LHCN-M2 (cell line): ENCODE results near the gene TLCD3B. TPM values are rescaled to one million over a fixed set of nuclear protein-coding genes. Genes with fewer than 3 reads are reported as not detected.

Source experiments
- DNase-seq: peaks from one replicate; pipeline ENCODE4 v3.0.0-alpha.2; 2012; ENCODE audit warnings: low read depth
- total RNA-seq: library from RNA; depleted of rRNA; stranded (reverse); fragments of >200 nt; gene quantifications from 2 replicates; pipeline ENCODE4 v1.2.3, GENCODE V29; 2014

TLCD3B gene
- total RNA-seq, 1 experiment from 2014 or later: not detected

DNA sequence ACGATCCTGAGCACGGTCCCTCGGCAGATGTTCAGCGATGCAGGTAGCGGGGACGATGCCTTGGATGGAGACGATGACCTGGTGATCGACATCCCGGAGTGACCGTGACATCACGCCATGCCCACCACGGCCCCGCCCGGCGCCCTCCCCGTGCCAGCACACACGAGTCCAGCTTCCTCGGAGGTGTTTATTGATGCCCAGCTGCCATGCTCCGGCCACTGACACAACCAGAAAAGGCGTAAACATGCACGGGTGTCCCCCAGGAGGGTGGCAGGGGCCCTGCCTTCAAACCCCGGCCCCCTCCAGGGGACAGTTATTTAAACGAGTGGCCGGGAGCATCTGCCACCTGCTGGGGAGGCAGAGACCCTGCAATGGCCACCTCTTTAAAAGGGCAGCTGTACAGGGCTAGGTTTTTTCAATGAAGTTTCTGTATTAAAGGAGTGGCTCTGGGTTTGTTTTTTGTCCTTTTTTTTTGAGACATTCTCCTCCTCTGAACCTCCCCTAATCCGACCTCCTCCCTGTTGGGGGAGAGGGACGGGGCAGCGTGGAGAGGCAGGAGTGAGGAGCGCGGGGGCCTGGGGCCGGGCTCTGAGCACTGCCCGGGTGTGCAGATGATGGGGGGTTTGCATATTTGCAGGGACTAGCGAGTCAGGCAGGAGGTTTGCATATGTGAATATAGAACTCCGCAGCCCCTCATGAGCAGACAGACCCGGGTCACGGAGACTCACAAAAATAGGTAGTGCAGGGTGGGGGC lies 25.6 kb downstream of the TLCD3B start:
- DNase-seq: peak; percentile 31

DNA sequence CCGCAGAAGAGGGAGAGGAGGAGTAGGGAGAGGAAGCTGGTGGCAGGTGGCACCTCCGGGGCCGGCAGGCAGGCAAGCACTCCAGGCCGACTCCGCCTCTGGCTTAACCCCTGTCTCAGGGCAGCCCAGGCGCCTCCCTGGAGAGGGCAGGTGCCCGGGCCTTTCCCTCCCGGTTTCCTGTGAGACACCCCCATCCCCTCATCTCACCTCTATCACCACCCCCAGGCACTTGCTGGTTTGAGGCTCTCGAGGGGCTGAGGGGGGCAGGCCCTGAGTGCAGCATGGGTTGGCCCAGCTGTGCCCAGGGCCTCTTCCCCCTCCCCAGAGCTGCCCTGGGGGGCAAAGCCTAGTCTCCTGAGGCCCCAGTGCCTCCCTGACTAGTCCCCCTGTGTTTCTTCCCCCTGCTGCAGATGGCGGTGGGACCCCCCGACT lies 26.2 kb downstream of the TLCD3B start:
- no peak for DNase-seq

DNA sequence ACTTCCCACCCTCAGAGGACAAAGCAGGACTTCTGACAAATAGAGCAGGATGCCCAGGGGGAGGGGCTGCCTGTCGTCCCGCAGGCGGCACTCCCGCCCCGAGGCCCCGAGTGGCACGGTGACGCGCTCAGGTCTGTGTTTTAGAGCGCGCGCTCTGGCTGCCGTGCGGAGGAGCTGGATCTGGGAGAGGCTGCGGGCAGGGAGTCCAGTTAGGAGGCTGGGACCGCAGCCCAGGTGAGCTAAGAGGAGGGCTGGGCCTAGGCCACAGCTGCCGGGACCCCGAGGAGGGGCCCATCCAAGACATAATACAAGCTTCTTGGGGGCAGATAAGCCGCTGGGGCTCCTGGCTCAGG lies 26.7 kb downstream of the TLCD3B start:
- DNase-seq: no peak

DNA sequence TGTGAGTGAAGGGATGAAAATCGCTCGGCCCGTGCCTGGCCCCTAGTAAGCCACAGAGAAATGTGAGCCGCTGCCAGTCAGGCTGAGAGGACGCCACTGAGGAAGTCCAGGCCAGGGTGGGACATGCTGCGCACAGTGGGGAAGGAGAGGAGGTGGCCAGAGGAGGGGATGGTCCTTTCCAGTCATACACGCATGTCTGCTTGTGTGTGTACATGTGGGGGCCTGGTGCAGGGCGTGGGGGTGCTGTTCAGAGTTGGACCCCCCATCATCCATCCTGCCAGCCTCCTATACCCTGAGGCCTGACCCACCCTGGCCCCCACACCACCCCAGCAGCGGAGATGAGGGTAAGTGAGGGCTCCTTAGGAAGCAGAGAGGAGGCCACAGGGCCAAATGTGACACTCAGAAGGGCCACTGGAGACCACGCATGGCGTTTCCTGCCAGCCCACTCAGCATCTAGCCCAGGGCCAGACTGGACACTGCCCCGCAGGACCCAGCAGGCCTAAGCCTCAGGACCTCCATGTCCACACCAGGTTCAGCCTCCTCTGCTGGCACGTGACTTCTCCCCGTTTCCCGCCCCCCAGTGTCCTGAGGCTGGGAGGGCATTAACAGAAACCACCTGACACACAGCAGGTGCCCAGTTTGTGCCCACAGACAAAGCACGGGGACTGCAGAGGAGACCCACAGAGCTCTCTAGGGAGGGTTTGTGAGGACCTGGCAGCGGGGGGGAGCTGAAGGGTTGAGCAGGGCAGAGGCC lies 27.2 kb downstream of the TLCD3B start:
- no peak for DNase-seq

DNA sequence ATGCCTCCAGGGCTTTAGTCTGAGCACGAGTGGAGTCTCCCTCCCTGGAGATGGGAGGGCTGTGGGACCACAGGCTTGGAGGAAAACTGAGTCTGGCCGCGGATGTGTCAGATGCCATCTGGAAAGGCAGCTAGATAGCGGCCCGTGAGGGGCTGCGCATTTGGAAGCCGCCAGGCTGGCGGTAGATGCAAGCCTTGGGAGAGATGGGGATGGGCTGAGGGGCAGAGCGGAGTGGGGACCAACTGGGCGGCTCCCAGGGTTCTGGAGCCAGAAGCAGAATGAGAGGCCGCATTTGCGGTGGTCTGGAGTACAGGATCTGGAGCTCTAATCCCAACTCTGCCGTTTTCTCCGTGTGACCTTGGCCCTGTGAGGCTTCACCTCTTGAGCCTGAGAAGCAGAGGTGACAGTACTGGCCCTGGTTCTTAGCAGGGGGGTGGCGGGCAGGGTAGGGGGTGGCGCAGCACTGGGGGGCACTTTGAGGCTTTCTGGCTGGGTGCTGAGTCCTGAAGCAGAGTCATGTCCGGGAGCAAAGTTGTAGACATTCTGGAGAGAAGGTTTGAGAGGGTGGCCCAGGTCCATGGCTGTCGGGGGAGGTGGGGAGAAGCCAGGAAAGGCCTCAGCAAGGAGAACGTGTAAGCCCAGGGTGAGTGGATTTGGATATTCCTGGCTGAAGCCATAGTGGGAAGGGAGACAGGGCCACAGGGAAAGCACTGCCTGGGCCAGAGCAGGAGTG lies 28.3 kb downstream of the TLCD3B start:
- no peak for DNase-seq

DNA sequence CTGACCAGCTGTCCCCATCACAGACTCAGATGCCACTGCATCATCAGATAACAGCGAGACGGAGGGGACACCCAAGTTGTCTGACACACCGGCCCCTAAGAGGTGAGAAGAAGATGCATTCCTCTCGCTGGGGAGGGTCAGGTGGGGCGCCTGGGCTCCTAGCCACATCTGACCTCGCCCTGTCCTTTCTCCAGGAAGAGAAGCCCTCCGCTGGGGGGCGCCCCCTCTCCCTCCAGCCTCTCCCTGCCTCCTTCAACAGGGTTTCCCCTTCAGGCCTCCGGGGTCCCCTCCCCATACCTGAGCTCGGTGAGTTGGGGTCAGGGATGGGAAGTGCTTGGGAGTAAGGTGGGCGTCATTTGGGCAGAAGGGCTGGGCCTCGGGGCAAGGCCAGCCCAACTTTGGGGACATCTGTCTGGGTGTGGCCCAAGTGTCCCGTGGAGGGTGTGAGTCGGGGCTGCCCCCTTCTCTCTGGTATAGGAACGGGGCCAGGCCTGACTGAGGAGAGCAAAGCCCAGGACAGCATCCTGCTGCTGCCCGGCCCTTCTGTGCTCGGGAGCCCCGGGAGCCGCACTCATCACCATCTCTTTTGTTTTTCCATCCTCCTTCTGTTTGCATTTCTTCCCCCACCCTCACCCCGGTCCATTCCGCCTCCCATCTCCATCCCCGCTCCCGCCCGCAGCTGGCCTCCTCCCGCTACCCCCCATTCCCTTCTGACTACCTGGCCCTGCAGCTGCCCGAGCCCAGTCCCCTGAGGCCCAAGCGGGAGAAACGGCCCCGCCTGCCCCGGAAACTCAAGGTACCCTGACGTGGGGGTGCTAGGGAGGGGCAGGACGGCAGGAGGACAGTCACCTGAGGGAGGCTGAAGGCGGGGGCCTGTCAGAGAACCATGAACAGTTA lies 30.1 kb downstream of the TLCD3B start:
- no peak for DNase-seq

DNA sequence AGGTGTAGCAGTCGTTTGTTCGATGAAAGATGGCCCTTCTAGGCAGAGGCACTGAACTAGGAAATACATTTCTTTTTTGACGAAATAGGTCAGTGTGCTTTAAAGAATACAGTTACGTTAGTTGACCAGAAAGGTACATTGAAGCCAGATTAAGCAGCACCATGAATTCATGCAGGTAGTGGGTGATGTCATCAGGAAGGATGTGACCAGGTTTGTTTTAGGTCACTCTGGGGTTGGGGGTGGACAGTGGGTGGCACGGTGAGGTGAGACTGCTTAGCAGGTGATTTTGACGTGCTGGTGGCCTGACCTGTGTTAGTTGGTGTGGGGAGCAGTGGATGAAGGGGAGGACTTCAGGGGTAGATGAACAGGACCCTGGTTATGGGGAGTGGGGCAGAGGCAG lies 31.5 kb downstream of the TLCD3B start:
- no peak for DNase-seq

DNA sequence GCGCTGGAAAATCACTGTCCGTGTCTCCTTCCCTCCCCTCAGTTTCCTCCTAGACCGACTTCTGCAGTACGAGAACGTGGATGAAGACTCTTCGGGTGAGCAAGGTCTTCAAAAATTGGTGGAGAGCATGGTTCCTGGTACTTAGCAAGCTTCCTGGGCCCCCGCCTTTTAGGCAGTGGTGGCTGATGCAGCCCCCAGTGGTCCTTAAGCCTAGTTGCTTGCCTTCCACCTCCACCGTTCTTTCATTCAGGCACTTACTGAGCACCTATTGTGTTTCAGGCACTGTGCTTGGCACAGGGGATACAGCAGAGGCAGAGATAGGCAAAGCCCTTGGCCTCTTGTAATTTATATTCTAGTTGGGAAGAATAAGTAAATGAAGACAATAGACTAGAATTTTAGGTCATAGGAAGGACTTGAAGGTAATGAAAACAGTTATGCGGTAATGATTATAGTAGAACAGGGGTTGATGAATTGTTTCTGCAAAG lies 34.3 kb downstream of the TLCD3B start:
- no peak for DNase-seq

DNA sequence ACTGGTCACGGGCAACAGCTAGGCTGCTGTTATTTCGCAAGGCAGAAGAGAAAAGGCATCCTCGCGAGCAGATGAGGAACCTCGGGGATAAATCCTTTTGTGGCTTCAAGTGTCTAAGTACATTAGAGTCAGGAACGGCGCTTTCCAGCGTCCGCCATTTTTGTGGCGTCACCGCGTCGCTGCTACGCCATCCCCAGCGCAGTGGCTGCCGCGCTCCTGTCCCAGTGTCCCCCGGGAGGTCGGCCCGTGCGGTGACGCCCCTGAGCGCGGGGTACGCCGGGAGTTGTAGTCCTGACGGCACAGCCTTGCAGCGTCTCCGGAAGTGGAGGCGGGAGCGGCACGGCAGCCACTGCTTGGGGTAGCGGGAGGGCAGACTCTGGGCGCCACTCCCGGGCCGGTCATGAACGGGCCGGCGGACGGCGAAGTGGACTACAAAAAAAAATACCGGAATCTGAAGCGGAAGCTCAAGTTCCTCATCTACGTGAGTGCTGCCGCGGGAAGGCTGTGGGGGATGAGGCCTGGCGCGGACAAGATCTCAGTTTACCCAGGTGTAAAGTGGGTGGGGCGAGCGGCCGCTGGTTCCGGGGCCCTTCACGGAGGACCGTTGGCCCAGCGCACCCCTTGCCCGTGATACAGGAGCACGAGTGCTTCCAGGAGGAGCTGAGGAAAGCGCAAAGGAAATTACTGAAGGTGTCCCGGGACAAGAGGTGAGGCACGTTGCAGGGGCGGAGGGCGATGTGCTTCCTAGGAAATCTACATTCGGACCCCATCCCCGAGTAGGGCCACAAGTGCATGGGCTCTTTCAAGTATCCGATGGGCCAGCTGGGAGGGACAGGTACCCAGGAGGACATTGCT lies 34.9 kb downstream of the TLCD3B start, which contains the start of gene INO80E:
Gene INO80E, plus strand, starts transcription at position 331 of the 855 bp plus-strand sequence. Its CDS starts 70 bp downstream, at position 401.
- DNase-seq: peak; percentile 95

DNA sequence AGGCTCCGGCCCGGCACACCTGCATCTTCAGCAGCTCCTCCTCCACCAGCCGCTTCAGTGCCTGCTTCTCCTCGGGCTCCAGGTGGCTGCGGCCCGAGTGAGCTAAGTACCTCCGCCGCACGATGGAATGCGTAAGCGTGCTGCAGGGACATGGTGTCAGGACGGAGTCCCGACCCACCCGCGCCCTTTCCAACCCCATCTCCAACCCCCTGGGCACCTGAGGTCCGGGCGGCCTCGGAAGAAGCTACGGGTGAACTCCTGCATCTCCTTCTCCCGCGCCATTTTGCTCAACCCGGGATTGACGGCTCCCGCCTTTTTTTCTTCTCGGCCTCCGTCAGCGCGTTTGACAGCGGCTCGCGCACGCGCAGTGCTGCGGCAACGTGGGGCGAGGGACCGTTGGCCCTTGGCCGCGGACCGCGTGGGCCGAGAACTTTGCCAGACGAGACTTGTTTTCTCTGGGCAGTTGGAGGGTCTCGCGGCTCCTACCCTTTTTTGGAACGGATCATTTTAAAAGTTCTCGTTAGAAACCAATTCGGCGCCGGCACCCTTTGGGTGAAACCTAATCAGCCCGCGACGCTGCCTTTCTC lies 35.7 kb downstream of the TLCD3B start, which contains the start of gene HIRIP3:
Gene HIRIP3, minus strand, starts transcription at position 294 of the 587 bp plus-strand sequence. Its CDS starts 12 bp downstream, at position 282.
- DNase-seq: peak; percentile 79

DNA sequence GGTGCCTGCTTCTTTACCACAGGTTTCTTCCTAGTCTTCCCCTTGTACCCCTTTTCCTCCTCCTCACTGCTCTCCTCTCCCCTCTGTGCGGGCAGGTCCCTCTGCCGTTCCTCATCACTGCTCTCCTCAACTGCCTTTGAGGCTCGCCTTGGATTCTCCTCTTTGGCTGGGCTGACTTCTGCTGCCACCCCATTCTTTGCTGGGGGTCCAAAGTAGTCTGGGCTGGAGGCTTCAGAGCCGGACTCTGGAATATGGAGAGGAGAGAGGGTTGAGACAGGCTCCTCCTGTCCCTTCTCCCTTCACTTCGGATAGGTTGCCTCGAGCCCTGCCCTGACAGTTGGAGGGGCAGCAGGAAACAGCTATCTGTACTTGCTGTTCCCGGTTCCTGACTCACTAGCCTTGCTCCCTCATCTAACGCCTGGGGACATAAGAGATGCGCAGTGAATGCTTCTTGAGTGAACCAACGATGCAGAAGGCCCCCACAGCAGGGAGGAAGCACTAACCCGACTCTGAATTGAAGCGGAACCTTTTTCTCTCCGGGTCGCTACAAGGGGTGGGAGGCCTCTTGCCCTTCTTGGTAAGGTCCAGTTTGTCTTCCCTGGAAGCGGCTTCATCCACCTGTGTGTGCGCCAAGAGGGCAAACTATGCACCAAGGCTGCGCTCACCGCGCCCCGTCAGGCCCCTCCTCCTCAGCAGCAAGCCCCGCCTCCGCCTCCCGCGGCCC lies 36.3 kb downstream of the TLCD3B start:
- peak; percentile 61 for DNase-seq

DNA sequence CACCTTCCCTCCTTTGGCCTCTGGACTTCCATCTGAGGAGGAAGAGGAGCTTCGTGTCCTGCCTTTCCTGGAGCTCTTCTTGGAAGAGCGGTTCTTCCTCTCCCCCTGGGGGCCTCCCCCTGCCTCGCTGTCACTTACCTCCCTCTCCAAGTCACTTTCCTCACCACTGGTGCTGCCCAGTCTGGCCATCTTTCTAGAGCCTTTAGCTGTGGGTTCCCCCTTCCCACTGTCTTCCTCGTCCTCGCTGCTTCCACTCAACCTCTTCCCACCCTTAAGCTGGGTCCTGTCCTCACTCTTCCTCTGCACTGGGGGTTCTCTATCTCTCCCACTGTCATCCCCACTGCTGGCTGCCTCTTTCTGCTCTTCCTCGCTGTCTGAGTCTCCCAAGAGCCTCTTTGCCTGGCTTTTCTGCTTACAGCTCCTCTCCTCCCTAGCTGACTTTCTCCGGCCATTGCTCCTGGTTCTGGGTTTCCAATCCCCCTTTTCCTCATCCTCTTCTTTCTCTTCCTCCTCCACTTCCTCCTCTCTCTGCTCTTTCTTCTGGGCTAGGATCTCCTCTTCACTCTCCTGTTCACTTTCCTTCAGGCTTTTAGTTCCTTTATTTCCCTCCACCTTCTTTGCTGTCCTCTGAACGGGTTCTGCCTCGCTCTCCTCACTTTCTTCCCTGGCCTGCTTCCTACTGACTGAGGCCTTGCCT lies 37.0 kb downstream of the TLCD3B start:
- DNase-seq: no peak

DNA sequence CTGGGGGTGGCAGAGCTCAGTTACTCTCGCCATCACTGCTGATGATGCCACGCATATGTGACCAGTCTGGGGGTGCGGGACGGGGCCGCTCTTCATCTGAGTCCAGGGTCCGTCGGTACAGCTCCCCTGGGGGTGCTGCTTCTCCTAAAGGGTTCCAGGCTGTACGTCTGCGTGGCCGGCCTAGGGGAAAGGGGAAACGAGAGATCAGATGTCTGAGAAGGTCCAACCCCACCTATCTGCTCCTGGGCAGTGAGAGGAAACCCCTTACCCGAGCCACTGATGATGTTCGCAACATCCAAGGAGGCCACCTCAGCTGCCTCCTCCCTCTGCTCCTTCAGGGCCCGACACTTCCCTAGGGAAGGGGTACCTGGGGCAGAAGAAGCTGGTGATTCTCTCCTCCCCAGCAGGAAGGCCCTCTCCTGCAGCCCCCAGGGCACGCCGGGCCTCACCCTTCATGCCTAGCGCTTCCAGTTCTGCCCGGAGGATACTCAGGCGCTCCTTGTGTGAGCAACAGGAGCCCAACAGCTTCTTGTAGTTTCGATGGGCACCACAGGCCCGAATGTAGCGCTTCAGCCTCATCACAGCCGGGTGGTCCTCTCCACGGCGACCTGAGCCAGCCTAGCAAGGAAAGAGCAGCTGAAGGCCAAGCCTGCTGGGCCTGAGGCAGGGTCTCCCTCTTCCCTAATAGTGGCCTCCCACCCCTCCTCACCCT lies 37.7 kb downstream of the TLCD3B start:
- DNase-seq: no peak

DNA sequence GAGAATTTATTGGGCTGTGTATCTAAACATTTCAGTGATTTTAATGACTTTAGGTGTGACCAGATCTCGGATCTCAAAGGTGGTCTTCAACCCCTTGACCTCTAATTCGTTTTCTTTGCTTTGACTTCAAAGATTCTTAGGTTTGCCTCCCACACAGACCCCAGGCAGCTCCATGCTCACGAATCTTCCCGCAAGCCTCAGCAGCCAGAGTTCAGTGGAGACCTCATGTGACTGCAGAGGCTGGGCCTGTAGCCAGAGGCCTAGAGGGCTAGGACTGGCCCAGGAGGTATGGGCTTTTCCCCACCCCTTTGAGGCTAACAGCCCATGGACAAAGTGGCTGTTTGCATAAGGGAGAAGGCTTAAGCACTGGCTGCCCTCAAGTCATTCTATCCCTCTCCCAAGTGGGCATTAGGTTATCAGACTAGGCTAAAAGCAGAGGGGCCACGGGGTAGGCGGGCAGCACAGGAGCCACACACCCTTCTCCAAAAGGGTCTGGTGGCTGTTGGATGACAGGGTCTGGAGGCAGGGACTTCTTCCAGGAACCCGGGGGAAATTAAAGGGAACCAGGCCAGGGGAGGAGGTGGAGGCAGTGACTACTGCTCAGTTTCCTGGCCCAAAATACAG lies 38.6 kb downstream of the TLCD3B start:
- no peak for DNase-seq

DNA sequence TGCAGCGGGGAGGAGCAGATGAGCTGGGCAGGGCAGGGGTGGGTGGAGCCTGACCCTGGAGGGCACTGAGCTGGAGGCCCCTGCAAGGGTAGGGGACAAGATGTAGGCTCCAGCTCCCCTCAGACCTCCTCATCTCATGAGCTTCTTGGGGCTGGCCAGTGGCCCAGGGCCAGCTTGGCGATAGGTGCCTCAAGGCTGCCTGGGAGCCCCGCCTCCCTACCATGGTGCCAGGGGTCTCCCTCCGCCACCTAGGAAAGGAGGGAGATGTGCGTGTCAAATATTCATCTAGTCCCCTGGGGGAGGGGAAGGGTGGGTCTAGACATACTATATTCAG lies 39.5 kb downstream of the TLCD3B start:
- DNase-seq: no peak

DNA sequence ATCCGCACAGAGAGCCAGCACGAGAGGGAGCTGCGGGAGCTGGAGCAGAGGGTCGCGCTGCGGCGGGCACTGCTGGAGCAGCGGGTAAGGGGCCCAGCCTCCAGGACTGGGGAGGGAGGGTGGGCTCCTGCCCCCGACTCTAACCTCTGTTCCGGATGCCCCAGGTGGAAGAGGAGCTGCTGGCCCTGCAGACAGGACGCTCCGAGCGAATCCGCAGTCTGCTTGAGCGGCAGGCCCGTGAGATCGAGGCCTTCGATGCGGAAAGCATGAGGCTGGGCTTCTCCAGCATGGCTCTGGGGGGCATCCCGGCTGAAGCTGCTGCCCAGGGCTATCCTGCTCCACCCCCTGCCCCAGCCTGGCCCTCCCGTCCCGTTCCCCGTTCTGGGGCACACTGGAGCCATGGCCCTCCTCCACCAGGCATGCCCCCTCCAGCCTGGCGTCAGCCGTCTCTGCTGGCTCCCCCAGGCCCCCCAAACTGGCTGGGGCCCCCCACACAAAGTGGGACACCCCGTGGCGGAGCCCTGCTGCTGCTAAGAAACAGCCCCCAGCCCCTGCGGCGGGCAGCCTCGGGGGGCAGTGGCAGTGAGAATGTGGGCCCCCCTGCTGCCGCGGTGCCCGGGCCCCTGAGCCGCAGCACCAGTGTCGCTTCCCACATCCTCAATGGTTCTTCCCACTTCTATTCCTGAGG lies 40.0 kb downstream of the TLCD3B start:
- DNase-seq: no peak

DNA sequence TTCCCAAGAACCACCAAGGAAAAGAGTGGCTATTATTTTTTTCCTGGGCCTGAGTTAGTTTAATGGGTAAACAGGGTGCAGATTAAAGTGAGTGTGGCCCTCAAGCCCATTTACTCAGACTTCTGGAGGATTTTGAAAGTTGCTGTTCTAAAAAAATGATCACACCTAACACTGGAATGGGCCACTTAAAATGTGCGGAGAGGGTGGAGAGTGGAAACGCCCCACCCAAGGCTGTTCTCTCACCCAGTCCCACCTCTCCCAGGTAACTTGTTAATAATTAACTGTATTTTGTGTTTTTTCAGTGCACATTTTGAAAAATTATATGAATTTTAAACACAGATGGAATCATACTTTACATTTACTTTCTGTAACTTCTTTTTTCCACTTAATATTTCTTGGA lies 41.0 kb downstream of the TLCD3B start:
- no peak for DNase-seq
